COR-L47 (cell line): ENCODE results near the gene PLOD2.
A peak's percentile ranks its signal among the peaks of the same experiment; 100 is the strongest.

Experiments
- DNase-seq: peaks from one replicate; lab custom pipeline; 2025; lab: John Stamatoyannopoulos, UW

Gene PLOD2

GRCh38 chr3:146100180-146100579 lies 60.8 kb downstream of the PLOD2 start:
- no peak for DNase-seq

- DNase-seq: no peak
These were observed 61.7 kb downstream of the PLOD2 start for GRCh38 chr3:146099316-146099715.

DNA sequence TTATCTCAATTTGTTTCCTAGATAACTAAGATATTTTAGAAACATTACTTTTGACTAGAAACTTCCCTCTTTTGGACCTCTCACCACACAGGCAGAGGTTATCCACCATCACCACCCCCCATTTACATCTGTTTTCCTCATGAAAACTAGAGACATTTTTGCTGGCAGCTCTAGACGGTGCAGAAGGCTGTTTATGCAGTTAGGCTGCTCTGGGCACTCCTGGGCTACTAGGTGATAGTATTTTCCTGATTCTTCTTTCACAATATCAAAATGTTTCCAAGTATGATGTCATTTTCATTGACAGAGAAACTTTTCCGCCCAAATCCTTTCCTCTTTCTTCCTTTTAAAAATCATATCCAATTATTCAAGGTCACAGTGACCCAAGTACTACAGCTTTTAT lies 67.1 kb downstream of the PLOD2 start:
- DNase-seq: no peak

GRCh38 chr3:146092230-146092629 lies 68.8 kb downstream of the PLOD2 start:
- no peak for DNase-seq

DNA sequence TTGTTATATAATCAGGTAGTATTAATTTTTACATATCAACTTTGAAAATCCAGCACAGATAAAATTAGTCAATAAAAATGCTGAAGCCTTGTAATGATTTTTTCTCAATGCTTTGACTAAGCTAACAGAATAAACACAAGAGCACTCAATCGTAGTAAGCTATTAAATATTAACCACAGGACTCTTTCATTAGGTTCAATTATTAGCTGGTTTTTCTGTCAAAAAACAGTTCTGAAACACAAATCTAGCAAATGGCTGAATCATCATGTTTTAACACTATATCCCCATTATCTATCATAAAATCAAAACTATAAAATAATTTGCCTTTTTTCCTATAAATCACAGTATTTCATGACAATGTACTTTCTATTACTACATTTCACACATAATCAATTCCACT lies 69.6 kb downstream of the PLOD2 start:
- no peak for DNase-seq

DNA sequence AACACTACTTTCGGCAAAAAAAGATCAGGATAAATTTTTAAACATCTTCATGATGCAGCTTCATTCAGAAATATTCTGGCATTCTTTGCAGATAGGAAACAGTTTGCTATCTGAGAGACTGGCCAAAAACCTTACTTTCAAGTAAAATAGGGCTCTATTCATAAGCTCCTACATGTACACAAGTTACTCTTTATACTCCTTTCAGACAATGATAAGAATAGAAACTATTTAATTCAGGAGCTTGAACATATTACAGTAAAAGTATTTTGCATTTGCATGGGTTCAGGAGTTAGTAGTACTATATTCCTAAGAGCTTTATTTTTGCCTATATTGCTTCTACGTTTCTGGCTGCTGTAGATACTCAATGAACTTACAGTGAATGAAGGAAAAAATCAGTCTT lies 70.5 kb downstream of the PLOD2 start:
- no peak for DNase-seq

DNA sequence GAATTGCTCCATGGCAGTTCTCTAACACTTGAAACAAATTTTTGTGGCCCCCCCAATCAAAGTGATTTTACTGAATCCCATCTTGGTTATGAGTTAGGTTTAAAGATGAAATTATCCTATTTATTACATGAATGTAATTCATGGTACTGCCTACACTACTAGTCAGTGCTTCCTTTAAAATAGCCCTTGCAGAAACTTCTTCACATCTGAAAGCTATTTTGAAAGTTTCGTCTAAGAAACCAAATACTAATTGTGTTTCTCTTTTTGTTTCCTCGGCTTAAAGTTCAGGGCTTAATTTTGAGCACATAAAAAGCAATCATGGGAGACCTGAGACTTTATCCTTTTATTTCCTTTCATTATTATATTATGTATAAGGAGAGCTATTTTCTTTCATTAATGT lies 72.1 kb downstream of the PLOD2 start:
- DNase-seq: no peak

- no peak for DNase-seq
These were observed 73.9 kb downstream of the PLOD2 start for GRCh38 chr3:146087116-146087515.

DNA sequence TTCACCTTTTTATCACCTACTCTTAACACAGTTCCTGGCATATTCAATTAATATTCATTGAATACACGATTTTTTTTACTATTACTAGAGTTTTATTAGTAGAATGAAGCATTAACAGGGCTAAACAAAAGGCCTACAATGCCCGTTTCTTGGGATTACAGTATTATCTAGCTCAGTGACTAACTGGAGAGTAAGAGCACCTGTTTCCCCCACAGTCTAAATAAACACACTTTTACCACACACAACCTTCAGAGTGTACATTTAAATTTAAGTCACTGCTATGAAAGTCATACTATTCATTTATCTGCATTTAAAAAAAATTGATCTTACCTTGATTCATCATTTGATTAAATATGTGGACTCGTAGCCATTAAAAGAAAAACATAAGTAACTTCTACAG lies 74.8 kb downstream of the PLOD2 start:
- DNase-seq: no peak

DNA sequence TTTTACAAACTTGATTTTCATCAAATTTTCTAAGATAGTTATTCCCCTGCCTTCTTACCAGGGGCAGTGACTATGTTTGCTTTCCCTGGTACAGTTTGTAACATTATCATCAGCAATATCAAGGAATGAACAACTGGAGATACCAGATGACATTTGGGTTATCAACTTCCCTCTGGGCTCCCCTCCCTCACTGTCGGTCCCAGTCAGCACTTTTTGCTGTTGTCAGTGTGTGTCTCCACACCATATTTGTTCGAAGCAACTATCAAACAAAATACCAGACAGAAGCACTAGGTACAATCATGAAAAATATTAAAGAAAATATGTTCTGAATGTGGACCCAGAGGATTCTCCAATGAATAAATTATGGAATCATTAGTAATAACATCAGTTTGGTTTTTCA lies 75.3 kb downstream of the PLOD2 start:
- no peak for DNase-seq

DNA sequence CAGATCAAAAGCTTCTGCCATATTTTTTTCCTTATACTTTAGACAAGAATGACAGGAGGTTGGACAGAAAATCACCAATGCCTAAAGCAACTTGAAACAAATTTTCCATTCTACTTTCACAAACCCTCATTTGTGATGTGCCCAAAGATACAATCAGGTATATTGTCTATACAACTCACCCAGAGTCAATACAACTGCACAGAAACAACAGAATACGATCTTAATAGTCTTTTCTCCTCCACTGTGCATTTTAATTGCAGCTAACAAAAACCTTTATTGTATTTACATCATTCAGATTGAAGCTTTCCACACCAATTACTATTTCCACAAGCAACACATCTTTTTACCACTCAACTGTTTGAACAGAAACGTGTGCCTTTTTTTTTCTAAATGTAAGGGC lies 80.4 kb downstream of the PLOD2 start:
- DNase-seq: no peak

- no peak for DNase-seq
These were observed 83.0 kb downstream of the PLOD2 start for GRCh38 chr3:146078031-146078430.

- no peak for DNase-seq
These were observed 83.8 kb downstream of the PLOD2 start for GRCh38 chr3:146077181-146077580.

GRCh38 chr3:146072824-146073223 lies 88.2 kb downstream of the PLOD2 start:
- no peak for DNase-seq

GRCh38 chr3:146072061-146072460 lies 88.9 kb downstream of the PLOD2 start:
- DNase-seq: no peak

DNA sequence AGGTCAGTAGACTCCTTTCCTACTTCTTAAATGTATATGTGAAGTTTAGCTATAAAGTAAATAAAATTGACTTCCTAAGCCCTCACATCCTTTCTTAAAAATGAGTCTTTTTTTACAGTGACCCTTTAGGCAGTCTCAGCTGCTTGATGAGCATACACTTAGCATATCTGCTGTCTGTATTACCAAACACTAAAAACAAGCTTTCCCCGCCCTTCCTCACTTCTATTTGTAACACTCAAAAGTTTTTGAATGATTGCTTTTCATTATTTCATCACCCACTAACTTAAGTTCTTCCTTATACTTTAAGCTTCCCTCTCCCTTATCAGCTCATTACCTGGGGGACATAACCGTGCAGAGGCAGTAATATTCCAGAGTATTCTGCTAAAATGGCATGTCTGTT lies 89.4 kb downstream of the PLOD2 start:
- no peak for DNase-seq

GRCh38 chr3:146067048-146067447 lies 93.9 kb downstream of the PLOD2 start:
- no peak for DNase-seq

- peak; percentile 54 for DNase-seq
These were observed 95.4 kb downstream of the PLOD2 start for GRCh38 chr3:146065573-146066006.

- DNase-seq: no peak
These were observed 102.7 kb downstream of the PLOD2 start for GRCh38 chr3:146058241-146058640.

DNA sequence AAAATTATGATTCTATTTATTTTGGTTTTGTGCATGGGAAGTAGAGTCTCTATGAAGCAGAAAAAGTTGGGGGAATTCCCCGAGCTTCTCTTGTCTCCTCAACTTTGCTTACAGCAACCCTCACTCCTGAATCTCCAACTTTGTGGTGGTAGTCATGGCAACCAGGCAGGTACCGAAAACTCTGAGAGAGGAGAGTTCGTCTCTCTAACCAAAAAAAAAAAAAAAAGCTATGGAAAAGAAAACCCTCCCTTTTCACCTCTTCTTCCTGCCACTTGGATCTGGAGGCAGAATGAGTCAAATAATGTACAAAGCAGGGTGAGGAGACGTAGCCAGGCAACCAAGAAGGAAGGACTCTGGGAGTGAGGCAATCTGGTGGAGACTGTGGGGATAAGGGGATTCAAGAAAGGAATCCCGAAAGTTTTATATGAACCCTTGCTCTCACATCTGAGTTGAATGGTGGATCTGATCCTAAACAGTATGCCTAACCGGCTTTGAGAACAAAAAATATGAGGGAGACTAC lies 108.1 kb downstream of the PLOD2 start:
- DNase-seq: no peak

- DNase-seq: no peak
These were observed 108.8 kb downstream of the PLOD2 start for GRCh38 chr3:146052056-146052790.

GRCh38 chr3:146050691-146051090 lies 110.3 kb downstream of the PLOD2 start:
- no peak for DNase-seq

DNA sequence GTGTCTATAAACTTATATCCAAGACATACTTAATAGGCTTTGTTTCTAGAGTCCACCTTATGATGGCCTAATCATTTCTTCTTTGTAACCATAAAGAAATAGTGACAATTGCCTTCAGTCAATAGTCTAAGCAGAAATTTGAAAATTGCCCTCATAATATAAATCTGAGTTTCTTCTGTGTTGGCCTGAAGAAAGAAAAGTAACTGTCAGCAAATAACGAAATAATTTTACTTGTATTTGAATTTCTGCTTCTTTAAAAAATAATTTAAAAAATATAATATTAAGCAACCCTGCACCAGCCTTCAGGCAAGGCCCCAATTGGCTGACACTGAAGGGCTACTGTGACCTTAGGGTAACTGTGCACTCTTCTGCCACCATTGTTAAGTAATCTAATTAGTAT lies 113.5 kb downstream of the PLOD2 start:
- no peak for DNase-seq

DNA sequence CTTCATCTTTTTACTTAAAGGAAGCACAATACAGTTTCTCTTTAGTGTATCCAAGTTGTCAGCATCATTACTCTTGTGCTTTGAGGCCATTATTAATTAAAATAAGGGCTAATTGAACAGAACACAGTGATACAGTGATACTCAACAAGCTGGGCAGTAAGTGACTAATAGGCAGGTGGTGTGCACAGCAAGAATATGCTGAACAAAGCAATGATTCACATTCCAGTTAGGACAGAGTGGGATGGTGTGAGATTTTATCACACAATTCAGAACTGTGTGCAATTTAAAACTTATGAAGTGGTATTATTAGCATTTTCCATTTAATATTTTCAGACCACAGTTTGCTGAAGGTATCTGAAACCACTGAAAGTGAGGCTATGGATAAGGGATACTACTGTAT lies 116.9 kb downstream of the PLOD2 start:
- DNase-seq: no peak
